ENCODE results near the gene PLCXD1.
"Not testable (repeated sequence)": the region's sequence is repeated elsewhere in the genome, so short reads cannot be mapped to it uniquely, and the experiment has no call there.

PLCXD1 gene

DNA sequence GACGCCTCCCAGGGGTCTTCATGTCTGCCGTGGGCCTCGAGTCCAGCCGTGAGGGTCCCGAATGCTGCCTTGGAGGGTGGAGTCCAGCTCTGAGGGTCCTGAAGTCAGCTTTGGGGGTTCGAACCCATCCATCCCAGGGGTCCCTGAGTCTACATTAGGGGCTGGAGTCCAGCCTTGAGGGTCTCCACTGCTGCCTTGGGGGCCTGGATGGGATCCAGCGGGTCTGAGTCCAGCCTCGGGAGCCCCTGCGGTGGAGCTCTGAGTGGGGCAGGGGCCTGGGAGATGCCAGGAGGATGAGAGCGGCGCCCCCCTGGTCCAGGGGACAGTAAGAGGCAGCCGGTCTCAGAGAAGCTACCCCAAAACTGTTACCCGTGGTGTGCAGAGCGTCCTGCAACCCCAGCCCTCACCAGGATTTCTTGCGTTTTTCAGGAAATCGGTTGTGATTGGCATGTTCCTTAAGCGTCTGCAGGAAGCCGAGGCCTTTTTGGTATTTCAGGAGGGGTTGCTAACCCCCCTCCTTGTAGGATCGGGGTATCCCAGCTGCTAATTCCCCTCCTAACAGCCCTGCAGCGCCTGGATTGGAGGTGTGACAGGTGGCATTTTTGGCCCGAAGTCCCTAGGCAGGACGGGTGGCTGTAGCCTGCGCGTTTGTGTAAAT is 39.1 kb downstream of the PLCXD1 start:
- Histone ChIP-seq H3K4me1 (ENCODE audit: control insufficient read depth, insufficient read depth, low read length, poor library complexity, severe bottlenecking) (peaks cover 6% of the 10 kb centered on the region), H3K9me3 (ENCODE audit: control insufficient read depth, low read length) (no peaks in the 10 kb centered on the region), H3K4me3 (ENCODE audit: extremely low read depth, insufficient read depth, low read length, poor library complexity, severe bottlenecking) (peak overlapping the region; percentile 97), H3K27ac (ENCODE audit: low read depth, low read length, severe bottlenecking) (no peak overlapping the region), H3K36me3 (ENCODE audit: control insufficient read depth, insufficient read depth, low read length) (peaks cover 16% of the 10 kb centered on the region)
- WGBS, 2 experiments (ENCODE audit: insufficient coverage in 2 of 2), result 12 to 17% methylated on average over 13 to 19 of the region's 24 CpGs

DNA sequence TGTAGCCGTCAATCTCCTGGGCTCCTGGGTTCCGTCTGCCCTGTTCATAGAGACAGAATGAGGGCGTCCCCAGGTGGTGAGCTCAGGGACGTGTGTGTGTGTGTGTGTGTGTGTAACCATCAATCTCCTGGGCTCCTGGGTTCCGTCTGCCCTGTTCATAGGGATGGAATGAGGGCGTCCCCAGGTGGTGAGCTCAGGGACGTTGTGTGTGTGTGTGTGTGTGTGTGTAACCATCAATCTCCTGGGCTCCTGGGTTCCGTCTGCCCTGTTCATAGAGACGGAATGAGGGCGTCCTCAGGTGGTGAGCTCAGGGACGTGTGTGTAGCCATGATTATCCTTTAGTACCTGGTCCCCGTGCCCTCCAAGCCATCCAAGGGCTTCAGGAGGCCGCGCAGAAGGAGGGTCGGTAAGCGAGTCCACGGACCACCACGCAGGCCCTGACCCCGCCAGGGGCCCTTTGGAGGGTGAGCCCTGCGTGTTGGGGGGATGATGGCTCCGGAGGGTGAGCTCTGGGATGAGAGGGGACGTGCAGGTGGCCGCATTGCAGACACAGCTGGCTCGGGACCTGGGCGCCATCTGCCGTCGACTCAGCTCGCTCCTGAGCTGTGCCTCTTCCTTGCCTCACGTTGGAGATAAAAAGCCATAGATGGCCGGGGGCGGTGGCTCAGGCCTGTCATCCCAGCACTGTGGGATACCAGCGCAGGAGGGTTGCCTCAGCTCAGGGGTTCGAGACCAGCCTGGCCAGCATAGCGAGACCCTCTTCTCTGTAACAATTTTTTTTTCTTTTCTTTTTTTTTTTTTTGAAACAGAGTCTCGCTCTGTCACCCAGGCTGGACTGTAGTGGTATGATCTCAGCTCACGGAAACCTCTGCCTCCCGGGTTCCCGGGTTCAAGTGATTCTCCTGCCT is 42.8 kb downstream of the PLCXD1 start:
- H3K4me3 ChIP-seq (ENCODE audit: extremely low read depth, insufficient read depth, low read length, poor library complexity, severe bottlenecking), result no peak overlapping the region
- H3K27ac ChIP-seq (ENCODE audit: low read depth, low read length, severe bottlenecking), result no peak overlapping the region
- WGBS, 2 experiments (ENCODE audit: insufficient coverage in 2 of 2), result 47 to 51% methylated on average over 27 to 32 of the region's 38 CpGs
- no peaks in the 10 kb centered on the region for H3K9me3 ChIP-seq (ENCODE audit: control insufficient read depth, low read length)
- peaks cover 6% of the 10 kb centered on the region for H3K4me1 ChIP-seq (ENCODE audit: control insufficient read depth, insufficient read depth, low read length, poor library complexity, severe bottlenecking)
- no peaks in the 10 kb centered on the region for H3K36me3 ChIP-seq (ENCODE audit: control insufficient read depth, insufficient read depth, low read length)

DNA sequence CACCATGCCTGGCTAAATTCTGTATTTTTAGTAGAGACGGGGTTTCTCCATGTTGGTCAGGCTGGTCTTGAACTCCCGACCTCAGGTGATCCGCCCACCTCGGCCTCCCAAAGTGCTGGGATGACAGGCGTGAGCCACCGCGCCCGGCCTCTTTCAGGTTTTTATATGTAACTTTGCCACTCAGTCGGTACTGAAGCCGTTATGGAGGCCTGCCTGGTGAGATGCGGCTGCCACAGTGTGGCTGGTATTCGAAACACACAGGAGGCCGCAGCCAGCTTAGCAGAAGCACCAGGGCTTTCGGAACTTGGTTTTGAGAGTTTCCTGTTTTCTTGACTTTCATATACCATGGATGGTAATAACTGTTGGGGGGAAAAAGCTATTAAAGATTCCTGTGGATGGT is 43.5 kb downstream of the PLCXD1 start:
- H3K4me3 ChIP-seq (ENCODE audit: extremely low read depth, insufficient read depth, low read length, poor library complexity, severe bottlenecking); H3K36me3 ChIP-seq (ENCODE audit: control insufficient read depth, insufficient read depth, low read length); H3K27ac ChIP-seq (ENCODE audit: low read depth, low read length, severe bottlenecking); H3K4me1 ChIP-seq (ENCODE audit: control insufficient read depth, insufficient read depth, low read length, poor library complexity, severe bottlenecking); H3K9me3 ChIP-seq (ENCODE audit: control insufficient read depth, low read length): not testable (repeated sequence)
- 79 to 86% methylated on average over 13 to 14 of the region's 14 CpGs for WGBS, 2 experiments (ENCODE audit: insufficient coverage in 2 of 2)

DNA sequence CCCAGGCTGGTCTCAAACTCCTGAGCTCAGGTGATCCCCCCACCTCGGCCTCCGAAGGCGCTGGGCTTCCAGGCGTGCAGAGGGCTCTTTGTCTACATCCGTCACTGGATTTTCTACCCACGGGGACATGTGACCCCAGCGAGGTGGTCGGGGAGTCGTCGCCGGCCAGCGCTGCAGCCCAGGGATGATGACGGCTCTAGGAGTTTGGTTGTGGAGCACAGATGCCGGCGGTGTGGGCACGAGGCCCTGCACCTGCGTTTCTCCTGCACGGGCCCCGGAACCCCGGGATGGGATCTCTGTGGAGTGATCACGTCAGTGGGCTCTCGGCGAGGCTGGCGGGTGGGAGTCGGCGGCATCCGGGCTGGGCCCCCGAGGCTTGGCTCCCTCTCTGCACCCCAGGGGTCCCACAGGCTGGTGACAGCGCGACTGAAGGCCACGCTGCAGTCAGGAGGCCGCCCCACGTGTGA is 46.5 kb downstream of the PLCXD1 start:
- Histone ChIP-seq H3K4me1 (ENCODE audit: control insufficient read depth, insufficient read depth, low read length, poor library complexity, severe bottlenecking) (peaks cover 8% of the 10 kb centered on the region), H3K9me3 (ENCODE audit: control insufficient read depth, low read length) (no peaks in the 10 kb centered on the region), H3K36me3 (ENCODE audit: control insufficient read depth, insufficient read depth, low read length) (peaks cover 3% of the 10 kb centered on the region), H3K27ac (ENCODE audit: low read depth, low read length, severe bottlenecking) (no peak overlapping the region), H3K4me3 (ENCODE audit: extremely low read depth, insufficient read depth, low read length, poor library complexity, severe bottlenecking) (no peak overlapping the region)
- 93 to 95% methylated on average over 28 to 30 of the region's 33 CpGs for WGBS, 2 experiments (ENCODE audit: insufficient coverage in 2 of 2)

DNA sequence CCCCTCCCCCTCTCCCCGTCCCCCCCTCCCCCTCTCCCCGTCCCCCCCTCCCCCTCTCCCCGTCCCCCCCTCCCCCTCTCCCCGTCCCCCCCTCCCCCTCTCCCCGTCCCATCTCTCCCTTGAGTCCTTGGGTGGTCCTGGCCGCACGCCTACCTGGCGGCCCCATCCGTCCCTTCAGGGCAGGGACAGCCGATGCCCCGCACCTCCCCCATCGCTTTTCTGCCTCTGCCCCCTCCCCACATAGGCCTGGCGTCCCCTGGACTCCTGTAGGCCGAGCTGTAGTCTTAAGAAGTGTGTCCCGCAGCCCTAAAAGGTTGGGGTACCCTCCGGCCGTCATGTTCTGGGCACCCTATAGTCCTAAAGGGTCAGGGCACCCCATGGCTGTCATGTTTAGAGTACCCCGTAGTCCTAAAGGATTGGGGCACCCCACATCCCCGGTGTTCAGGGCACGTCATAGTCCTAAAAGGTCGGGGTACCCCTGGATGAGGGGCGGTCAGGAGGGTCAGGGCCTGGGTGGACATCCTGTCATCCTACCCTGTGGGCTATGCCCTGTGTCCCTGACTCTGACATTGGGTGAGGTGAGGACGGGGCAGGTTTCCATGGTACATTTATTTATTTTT is 48.2 kb downstream of the PLCXD1 start:
- 88 to 95% methylated on average over 10 to 18 of the region's 23 CpGs for WGBS, 2 experiments (ENCODE audit: insufficient coverage in 2 of 2)
- peaks cover 8% of the 10 kb centered on the region for H3K4me1 ChIP-seq (ENCODE audit: control insufficient read depth, insufficient read depth, low read length, poor library complexity, severe bottlenecking)

DNA sequence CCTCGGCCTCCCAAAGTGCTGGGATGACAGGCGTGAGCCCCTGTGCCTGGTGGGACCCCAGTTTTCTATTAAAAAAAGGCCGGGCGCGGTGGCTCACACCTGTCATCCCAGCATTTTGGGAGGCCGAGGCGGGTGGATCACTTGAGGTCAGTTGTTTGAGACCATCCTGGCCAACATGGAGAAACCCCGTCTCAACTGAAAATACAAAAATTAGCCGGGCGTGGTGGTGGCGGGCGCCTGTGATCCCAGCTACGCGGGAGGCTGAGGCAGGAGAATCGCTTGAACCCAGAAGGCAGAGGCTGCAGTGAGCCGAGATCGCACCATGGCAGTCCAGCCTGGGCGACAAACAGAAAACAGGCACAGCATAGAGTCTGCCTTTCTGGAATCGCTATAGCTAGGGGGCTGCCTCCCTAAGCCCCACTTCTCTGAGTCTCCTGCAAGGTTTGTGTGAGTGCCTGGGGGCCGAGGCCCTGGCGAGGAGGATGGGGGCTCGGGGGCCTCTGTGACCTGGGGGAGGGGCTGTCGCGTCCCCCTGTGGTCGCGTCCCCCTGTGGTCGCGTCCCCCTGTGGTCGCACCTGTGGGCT is 49.1 kb downstream of the PLCXD1 start:
- H3K9me3 ChIP-seq (ENCODE audit: control insufficient read depth, low read length); H3K4me3 ChIP-seq (ENCODE audit: extremely low read depth, insufficient read depth, low read length, poor library complexity, severe bottlenecking); H3K27ac ChIP-seq (ENCODE audit: low read depth, low read length, severe bottlenecking); H3K4me1 ChIP-seq (ENCODE audit: control insufficient read depth, insufficient read depth, low read length, poor library complexity, severe bottlenecking): not testable (repeated sequence)
- 93 to 94% methylated on average over 28 of the region's 29 CpGs for WGBS, 2 experiments (ENCODE audit: insufficient coverage in 2 of 2)
- H3K36me3 ChIP-seq (ENCODE audit: control insufficient read depth, insufficient read depth, low read length), result peaks cover 19% of the 10 kb centered on the region

More for the DNA sequence above, 48.2 kb downstream of the PLCXD1 start:
- H3K4me3 ChIP-seq (ENCODE audit: extremely low read depth, insufficient read depth, low read length, poor library complexity, severe bottlenecking), result no peak overlapping the region
- peaks cover 13% of the 10 kb centered on the region for H3K36me3 ChIP-seq (ENCODE audit: control insufficient read depth, insufficient read depth, low read length)
- no peaks in the 10 kb centered on the region for H3K9me3 ChIP-seq (ENCODE audit: control insufficient read depth, low read length)
- no peak overlapping the region for H3K27ac ChIP-seq (ENCODE audit: low read depth, low read length, severe bottlenecking)

DNA sequence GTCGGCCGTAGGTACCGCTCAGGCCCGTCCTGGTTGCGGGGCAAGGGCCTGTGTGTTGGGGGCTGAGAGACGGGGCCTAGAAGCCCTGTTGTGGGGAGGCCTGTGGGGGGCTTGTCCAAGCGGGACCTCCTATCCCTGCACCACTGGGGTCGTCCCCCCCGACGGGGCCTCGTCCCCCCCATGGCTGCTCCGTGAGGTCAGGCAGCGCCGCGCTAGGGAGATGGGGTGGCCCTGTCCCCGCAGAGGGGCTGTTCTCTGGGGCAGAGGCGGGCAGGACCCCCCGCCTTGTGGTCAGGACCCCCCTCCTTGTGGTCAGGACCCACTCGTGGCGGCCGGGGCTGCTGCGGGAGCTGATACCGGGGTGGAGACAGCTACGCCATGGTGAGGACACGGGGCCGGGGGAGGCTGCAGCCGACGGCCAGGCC is 49.6 kb downstream of the PLCXD1 start:
- Histone ChIP-seq H3K27ac (ENCODE audit: low read depth, low read length, severe bottlenecking) (no peak overlapping the region), H3K4me1 (ENCODE audit: control insufficient read depth, insufficient read depth, low read length, poor library complexity, severe bottlenecking) (peaks cover 9% of the 10 kb centered on the region), H3K4me3 (ENCODE audit: extremely low read depth, insufficient read depth, low read length, poor library complexity, severe bottlenecking) (no peak overlapping the region), H3K9me3 (ENCODE audit: control insufficient read depth, low read length) (no peaks in the 10 kb centered on the region), H3K36me3 (ENCODE audit: control insufficient read depth, insufficient read depth, low read length) (peaks cover 24% of the 10 kb centered on the region)
- 87 to 89% methylated on average over 15 to 21 of the region's 28 CpGs for WGBS, 2 experiments (ENCODE audit: insufficient coverage in 2 of 2)

DNA sequence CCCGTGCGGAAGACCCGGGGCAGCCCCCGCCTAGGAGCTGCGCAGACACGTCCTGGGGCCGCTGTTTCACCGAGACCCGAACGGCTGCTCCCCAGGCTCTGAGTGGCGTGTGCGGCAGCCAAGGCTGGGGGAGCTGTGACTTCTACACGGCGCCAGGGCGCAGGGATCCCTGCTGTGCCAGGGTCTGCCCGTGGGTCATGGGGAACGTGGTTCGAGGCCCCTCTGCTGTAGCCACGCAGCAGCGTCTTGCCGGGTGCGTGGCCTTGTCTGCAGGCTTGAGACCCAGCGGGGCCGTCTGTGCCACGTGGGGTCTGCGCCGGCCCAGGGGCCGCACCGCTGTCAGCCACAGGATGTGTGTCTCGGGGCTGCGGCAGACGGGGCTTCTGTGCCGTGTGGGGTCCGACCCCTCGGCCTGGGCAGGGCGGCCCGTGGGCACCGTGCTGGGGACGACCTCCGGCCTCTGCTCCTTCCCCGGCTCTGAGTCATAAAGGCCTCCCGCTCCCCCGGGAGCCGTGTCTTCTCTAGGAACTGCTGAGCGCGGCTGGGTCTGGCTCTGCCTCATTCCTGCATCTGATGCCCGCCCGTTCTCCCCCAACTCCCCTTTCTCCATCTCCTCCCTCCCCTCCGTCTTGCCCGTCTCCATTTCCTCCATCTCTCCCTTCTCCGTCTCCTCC is 50.1 kb downstream of the PLCXD1 start:
- WGBS, 2 experiments (ENCODE audit: insufficient coverage in 2 of 2), result 67 to 70% methylated on average over 44 to 51 of the region's 51 CpGs
- peaks cover 14% of the 10 kb centered on the region for H3K4me1 ChIP-seq (ENCODE audit: control insufficient read depth, insufficient read depth, low read length, poor library complexity, severe bottlenecking)
- peaks cover 29% of the 10 kb centered on the region for H3K36me3 ChIP-seq (ENCODE audit: control insufficient read depth, insufficient read depth, low read length)
- no peak overlapping the region for H3K27ac ChIP-seq (ENCODE audit: low read depth, low read length, severe bottlenecking)
- no peaks in the 10 kb centered on the region for H3K9me3 ChIP-seq (ENCODE audit: control insufficient read depth, low read length)
- H3K4me3 ChIP-seq (ENCODE audit: extremely low read depth, insufficient read depth, low read length, poor library complexity, severe bottlenecking), result no peak overlapping the region

DNA sequence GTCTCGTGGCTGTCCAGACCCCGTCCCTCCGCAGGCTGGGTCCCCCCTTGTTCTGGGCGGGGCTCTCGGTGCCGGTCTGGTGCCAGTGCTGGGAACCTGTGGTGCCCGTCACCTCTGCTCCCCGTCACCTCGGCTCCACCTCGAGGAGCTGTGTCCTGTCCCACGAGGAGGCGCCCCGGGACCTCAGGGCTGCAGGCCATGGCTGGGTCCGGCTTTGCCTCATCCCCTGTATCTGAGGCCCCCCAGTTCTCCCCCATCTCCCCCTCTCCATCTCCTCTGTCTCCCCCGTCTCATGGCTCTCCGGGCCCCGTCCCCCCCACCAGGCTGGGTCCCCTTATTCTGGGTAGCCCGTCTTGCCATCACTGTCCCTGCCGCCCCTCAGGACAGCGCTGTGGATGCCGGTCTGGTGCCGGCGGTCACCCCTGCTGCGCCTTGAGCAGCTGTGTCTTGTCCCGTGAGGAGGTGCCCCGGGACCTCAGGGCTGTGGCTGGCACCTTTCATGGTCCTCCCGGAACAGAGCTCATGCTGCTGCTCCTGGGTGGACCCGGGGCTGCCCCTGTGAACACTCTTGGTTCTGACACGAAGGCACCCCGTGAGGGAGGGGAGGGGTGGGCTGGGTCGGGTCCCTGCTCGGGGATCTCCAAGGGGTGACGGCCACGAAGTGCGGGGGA is 50.8 kb downstream of the PLCXD1 start:
- H3K4me3 ChIP-seq (ENCODE audit: extremely low read depth, insufficient read depth, low read length, poor library complexity, severe bottlenecking), result no peak overlapping the region
- no peaks in the 10 kb centered on the region for H3K9me3 ChIP-seq (ENCODE audit: control insufficient read depth, low read length)
- peaks cover 36% of the 10 kb centered on the region for H3K36me3 ChIP-seq (ENCODE audit: control insufficient read depth, insufficient read depth, low read length)
- H3K27ac ChIP-seq (ENCODE audit: low read depth, low read length, severe bottlenecking), result no peak overlapping the region
- 86 to 91% methylated on average over 19 to 29 of the region's 35 CpGs for WGBS, 2 experiments (ENCODE audit: insufficient coverage in 2 of 2)
- peaks cover 14% of the 10 kb centered on the region for H3K4me1 ChIP-seq (ENCODE audit: control insufficient read depth, insufficient read depth, low read length, poor library complexity, severe bottlenecking)

DNA sequence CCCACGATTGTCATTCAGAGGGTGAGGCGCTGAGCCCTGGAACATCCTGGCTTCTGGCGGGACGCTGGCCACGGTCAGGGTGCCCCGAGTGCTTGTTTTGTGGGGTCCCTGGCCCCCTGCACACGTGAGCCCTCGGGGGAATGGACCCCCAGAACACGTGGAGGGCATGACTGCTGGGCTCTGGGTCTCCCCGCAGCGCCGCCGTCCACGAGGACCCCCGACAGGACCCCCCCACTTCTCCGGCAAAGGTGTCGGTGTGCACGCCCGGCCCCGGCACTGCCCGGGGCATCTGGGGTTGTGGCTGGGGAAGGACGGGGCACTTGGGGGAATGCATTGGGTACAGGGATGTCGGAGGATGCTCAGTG is 51.3 kb downstream of the PLCXD1 start:
- 87 to 88% methylated on average over 16 to 19 of the region's 23 CpGs for WGBS, 2 experiments (ENCODE audit: insufficient coverage in 2 of 2)
- Histone ChIP-seq H3K4me1 (ENCODE audit: control insufficient read depth, insufficient read depth, low read length, poor library complexity, severe bottlenecking) (peaks cover 14% of the 10 kb centered on the region), H3K36me3 (ENCODE audit: control insufficient read depth, insufficient read depth, low read length) (peaks cover 40% of the 10 kb centered on the region), H3K9me3 (ENCODE audit: control insufficient read depth, low read length) (no peaks in the 10 kb centered on the region), H3K27ac (ENCODE audit: low read depth, low read length, severe bottlenecking) (no peak overlapping the region), H3K4me3 (ENCODE audit: extremely low read depth, insufficient read depth, low read length, poor library complexity, severe bottlenecking) (no peak overlapping the region)
